Tibial nerve (tissue), 4 donors: ENCODE data around the gene PSORS1C2.

Source experiments
- EP300 ChIP-seq, 2 donors: sonication (generic); formaldehyde crosslinking; IDR thresholded peaks; one replicate each; pipeline ENCODE4 v1.6.1; 2017; ENCODE audit warnings: antibody characterized with exemption in 2 of 2, mild to moderate bottlenecking in 1 of 2
- POLR2A ChIP-seq, 2 donors: fragments of 450-650 bp; IDR thresholded peaks; one replicate each; pipeline ENCODE4 v1.6.1; 2017; ENCODE audit warnings: antibody characterized with exemption in 2 of 2, mild to moderate bottlenecking in 2 of 2, moderate library complexity in 2 of 2
- TF ChIP-seq, protein P1 (sequence below), 5 experiments: fragments of 200-600 bp in 3 of 5; fragments of 450-650 bp in 2 of 5; sonication (generic) in 3 of 5; IDR thresholded peaks; one replicate each; pipeline ENCODE4 v1.5.1; 2016 to 2019; ENCODE audit warnings: antibody characterized with exemption in 5 of 5, mild to moderate bottlenecking in 3 of 5, moderate library complexity in 2 of 5

DNA sequence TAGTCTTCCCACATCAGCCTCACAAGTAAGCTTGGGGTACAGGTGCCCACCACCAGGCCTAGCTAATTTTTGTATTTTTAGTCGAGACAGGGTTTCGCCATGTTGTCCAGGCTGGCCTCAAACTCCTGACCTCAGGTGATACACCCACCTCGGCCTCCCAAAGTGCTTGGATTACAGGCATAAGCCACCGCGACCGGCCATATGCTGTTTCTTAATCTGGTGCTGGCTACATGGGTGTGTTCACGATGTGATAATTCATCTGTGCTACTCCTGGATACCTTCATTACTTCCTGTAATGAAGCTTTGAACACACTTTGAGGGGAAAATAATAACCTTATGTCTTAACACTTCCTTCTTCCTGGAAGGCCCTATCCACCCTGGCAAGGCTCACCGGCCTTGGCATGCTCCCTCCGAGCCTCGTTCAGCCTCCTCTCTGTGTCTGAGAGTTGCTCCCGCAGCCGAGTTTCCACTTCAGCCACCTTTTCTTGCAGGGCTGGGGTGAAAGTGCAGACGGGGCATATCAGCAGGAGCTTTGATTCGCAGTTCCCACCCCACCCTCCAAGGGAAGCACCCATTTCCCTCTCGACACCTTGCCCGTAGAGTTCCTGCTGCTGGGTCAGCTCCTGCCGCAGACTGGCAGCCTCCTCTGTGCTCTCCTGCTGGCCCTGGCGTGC, 5.6 kb upstream of the PSORS1C2 start:
- no peak for TF ChIP-seq POLR2A (IDR thresholded peaks at IDR 0.05)
- TF ChIP-seq, protein P1, sequence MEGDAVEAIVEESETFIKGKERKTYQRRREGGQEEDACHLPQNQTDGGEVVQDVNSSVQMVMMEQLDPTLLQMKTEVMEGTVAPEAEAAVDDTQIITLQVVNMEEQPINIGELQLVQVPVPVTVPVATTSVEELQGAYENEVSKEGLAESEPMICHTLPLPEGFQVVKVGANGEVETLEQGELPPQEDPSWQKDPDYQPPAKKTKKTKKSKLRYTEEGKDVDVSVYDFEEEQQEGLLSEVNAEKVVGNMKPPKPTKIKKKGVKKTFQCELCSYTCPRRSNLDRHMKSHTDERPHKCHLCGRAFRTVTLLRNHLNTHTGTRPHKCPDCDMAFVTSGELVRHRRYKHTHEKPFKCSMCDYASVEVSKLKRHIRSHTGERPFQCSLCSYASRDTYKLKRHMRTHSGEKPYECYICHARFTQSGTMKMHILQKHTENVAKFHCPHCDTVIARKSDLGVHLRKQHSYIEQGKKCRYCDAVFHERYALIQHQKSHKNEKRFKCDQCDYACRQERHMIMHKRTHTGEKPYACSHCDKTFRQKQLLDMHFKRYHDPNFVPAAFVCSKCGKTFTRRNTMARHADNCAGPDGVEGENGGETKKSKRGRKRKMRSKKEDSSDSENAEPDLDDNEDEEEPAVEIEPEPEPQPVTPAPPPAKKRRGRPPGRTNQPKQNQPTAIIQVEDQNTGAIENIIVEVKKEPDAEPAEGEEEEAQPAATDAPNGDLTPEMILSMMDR (IDR thresholded peaks at IDR 0.05), result no peak
- TF ChIP-seq EP300 (IDR thresholded peaks at IDR 0.05), result no peak
